ENCODE measurements around the gene TERT. TPM values are rescaled to one million over a fixed set of nuclear protein-coding genes. Genes with fewer than 3 reads are reported as not detected.

TERT gene
- polyA plus RNA-seq, 1 donor from 2014 or later: not detected

- H3K9me2 ChIP-seq (ENCODE audit: insufficient read depth, low read length): no peaks in the 10 kb centered on the region
- no peak overlapping the region for H3K9ac ChIP-seq (ENCODE audit: low read length)
- H2AFZ ChIP-seq (ENCODE audit: low read depth, low read length): no peak overlapping the region
- no peaks in the 10 kb centered on the region for H3F3A ChIP-seq (ENCODE audit: insufficient read depth, low read length, poor library complexity, severe bottlenecking)
- no peak overlapping the region for H3K4me2 ChIP-seq (ENCODE audit: low read length)
- H4K20me1 ChIP-seq (ENCODE audit: insufficient read depth): no peaks in the 10 kb centered on the region
- H3K27me3 ChIP-seq (ENCODE audit: insufficient read depth, low read depth, low read length): no peaks in the 10 kb centered on the region
- no peak overlapping the region for H3K4me3 ChIP-seq (ENCODE audit: low read length)
- H3K9me3 ChIP-seq (ENCODE audit: low read length): no peaks in the 10 kb centered on the region
- no peak for TF ChIP-seq EZH2 (IDR thresholded peaks at IDR 0.05; ENCODE audit: borderline replicate concordance, insufficient read depth, low read length, poor library complexity, severe bottlenecking)
- no peak for TF ChIP-seq EP300 (conservative IDR thresholded peaks at IDR 0.05; ENCODE audit: poor library complexity, severe bottlenecking)
- TF ChIP-seq RAD21 (conservative IDR thresholded peaks at IDR 0.05): no peak
- TF ChIP-seq MXI1 (conservative IDR thresholded peaks at IDR 0.05; ENCODE audit: poor library complexity, severe bottlenecking): no peak
- TF ChIP-seq TAF1 (IDR thresholded peaks at IDR 0.05; ENCODE audit: low read depth): no peak
- no peak for TF ChIP-seq CTCF (IDR thresholded peaks at IDR 0.05; ENCODE audit: poor library complexity, severe bottlenecking)
- no peak for TF ChIP-seq POLR2AphosphoS5 (IDR thresholded peaks at IDR 0.05)
- TF ChIP-seq SMC3 (conservative IDR thresholded peaks at IDR 0.05; ENCODE audit: poor library complexity): no peak
- TF ChIP-seq REST (IDR thresholded peaks at IDR 0.05; ENCODE audit: borderline replicate concordance): no peak
- no peak overlapping the region for H3K27ac ChIP-seq (ENCODE audit: low read length)
- no peaks in the 10 kb centered on the region for H3K36me3 ChIP-seq (ENCODE audit: insufficient read depth, low read length)
- no peaks in the 10 kb centered on the region for H3K79me2 ChIP-seq (replicated peaks; ENCODE audit: insufficient read depth, low read length)
These were observed 23.6 kb downstream of the TERT start for GRCh38 chr5:1270933-1271914.

- Histone ChIP-seq H3K9me3 (ENCODE audit: low read length) (no peaks in the 10 kb centered on the region), H2AFZ (ENCODE audit: low read depth, low read length) (no peak overlapping the region), H3K4me2 (ENCODE audit: low read length) (no peak overlapping the region), H3K27ac (ENCODE audit: low read length) (no peak overlapping the region), H3K27me3 (ENCODE audit: insufficient read depth, low read depth, low read length) (no peaks in the 10 kb centered on the region), H3K9me2 (ENCODE audit: insufficient read depth, low read length) (no peaks in the 10 kb centered on the region), H3K79me2 (replicated peaks; ENCODE audit: insufficient read depth, low read length) (no peaks in the 10 kb centered on the region), H3K4me3 (ENCODE audit: low read length) (no peak overlapping the region), H4K20me1 (ENCODE audit: insufficient read depth) (no peaks in the 10 kb centered on the region), H3K36me3 (ENCODE audit: insufficient read depth, low read length) (no peaks in the 10 kb centered on the region), H3F3A (ENCODE audit: insufficient read depth, low read length, poor library complexity, severe bottlenecking) (no peaks in the 10 kb centered on the region), H3K9ac (ENCODE audit: low read length) (no peak overlapping the region)
- TF ChIP-seq REST (IDR thresholded peaks at IDR 0.05; ENCODE audit: borderline replicate concordance): no peak
- no peak for TF ChIP-seq TAF1 (IDR thresholded peaks at IDR 0.05; ENCODE audit: low read depth)
- TF ChIP-seq EP300 (conservative IDR thresholded peaks at IDR 0.05; ENCODE audit: poor library complexity, severe bottlenecking): no peak
- TF ChIP-seq POLR2AphosphoS5 (IDR thresholded peaks at IDR 0.05): no peak
- no peak for TF ChIP-seq EZH2 (IDR thresholded peaks at IDR 0.05; ENCODE audit: borderline replicate concordance, insufficient read depth, low read length, poor library complexity, severe bottlenecking)
- no peak for TF ChIP-seq SMC3 (conservative IDR thresholded peaks at IDR 0.05; ENCODE audit: poor library complexity)
- no peak for TF ChIP-seq RAD21 (conservative IDR thresholded peaks at IDR 0.05)
- no peak for TF ChIP-seq MXI1 (conservative IDR thresholded peaks at IDR 0.05; ENCODE audit: poor library complexity, severe bottlenecking)
These were observed 24.4 kb downstream of the TERT start for GRCh38 chr5:1270426-1270825.

Measured in neural cell (in vitro differentiated cells).